ENCODE measurements around the gene BID.

BID gene

DNA sequence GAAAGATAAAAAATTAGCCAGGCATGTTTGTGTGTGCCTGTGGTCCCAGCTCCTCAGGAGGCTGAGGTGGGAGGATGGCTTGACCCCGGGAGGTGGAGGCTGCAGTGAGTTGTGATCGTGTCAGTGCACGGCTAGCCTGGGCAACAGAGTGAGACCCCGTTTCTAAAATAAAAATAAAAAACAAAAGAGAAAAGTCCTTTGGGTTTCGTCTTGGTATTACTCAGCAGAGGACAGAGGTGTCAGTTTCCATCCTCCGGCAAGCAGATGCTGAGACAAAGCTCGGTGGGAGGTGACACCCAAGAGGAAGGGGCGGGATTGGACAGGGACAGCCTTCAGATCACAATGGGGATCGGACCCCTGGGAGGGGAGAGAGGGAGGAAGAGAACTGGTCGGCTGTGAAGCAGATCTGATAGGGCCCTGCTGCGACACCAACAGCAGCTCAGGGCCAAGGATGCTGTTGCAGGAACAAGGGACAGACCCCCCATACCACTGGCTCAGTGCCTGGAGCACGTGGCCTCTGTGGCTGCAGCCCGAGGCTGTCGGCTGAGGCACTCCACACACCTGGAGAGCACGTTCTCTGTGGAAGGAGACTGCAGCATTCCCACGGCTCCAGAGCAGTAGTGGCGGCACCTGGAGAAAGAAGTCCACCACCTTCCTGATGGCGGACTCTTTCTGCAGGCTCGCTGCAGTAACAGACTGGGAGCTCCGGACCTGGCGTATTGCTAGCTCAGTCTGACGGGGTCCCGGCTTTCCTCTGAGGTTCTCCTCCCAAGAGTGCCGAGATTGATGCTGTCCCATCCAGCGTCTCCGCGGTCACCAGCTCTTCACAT lies 5.2 kb upstream of the BID start:
- TF ChIP-seq, protein P1, sequence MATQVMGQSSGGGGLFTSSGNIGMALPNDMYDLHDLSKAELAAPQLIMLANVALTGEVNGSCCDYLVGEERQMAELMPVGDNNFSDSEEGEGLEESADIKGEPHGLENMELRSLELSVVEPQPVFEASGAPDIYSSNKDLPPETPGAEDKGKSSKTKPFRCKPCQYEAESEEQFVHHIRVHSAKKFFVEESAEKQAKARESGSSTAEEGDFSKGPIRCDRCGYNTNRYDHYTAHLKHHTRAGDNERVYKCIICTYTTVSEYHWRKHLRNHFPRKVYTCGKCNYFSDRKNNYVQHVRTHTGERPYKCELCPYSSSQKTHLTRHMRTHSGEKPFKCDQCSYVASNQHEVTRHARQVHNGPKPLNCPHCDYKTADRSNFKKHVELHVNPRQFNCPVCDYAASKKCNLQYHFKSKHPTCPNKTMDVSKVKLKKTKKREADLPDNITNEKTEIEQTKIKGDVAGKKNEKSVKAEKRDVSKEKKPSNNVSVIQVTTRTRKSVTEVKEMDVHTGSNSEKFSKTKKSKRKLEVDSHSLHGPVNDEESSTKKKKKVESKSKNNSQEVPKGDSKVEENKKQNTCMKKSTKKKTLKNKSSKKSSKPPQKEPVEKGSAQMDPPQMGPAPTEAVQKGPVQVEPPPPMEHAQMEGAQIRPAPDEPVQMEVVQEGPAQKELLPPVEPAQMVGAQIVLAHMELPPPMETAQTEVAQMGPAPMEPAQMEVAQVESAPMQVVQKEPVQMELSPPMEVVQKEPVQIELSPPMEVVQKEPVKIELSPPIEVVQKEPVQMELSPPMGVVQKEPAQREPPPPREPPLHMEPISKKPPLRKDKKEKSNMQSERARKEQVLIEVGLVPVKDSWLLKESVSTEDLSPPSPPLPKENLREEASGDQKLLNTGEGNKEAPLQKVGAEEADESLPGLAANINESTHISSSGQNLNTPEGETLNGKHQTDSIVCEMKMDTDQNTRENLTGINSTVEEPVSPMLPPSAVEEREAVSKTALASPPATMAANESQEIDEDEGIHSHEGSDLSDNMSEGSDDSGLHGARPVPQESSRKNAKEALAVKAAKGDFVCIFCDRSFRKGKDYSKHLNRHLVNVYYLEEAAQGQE (IDR thresholded peaks at IDR 0.05; ENCODE audit: insufficient read depth in 1 of 2, low read depth in 2 of 2, low read length in 2 of 2) = no peak
- no peak for TF ChIP-seq TAF1 (IDR thresholded peaks at IDR 0.05; ENCODE audit: borderline replicate concordance, insufficient read depth, low read length)
- no peak for TF ChIP-seq FOXP2 (optimal IDR thresholded peaks at IDR 0.05; ENCODE audit: borderline replicate concordance, extremely low read depth, extremely low read length, insufficient read depth)
- TF ChIP-seq POLR2AphosphoS5 (IDR thresholded peaks at IDR 0.05; ENCODE audit: low read depth, low read length) = no peak
- TF ChIP-seq SIN3A (IDR thresholded peaks at IDR 0.05; ENCODE audit: borderline replicate concordance, insufficient read depth, low read length) = no peak

DNA sequence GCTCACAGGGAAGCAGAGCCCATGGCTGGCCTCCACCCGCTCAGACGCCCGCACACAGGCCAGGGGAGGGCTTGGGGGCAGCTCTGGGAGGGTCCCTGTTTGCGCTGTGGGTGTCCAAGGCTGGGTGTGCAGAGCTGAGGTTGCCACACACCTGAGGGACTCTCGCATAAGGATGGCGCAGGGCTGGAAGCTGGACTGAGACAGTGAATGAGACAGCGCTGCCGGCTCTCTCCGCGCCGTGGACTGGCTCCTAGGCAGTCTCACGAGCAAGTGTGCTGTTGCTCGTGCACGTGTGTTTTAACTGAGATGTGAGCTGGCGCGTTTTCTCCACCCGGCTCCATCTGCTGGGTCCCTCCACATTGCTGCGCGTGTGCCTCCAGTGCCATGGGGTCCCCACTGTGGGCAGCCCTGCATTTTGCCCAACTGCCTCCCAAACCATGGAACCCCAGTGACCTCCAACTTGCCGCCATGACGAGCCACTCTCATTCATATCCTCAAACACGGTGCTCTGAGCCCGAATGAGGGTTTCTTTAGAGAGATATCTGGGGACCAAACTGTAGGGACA lies 4.2 kb upstream of the BID start:
- no peak for TF ChIP-seq TAF1 (IDR thresholded peaks at IDR 0.05; ENCODE audit: borderline replicate concordance, insufficient read depth, low read length)
- TF ChIP-seq, protein P1 (IDR thresholded peaks at IDR 0.05; ENCODE audit: insufficient read depth in 1 of 2, low read depth in 2 of 2, low read length in 2 of 2) = no peak
- TF ChIP-seq POLR2AphosphoS5 (IDR thresholded peaks at IDR 0.05; ENCODE audit: low read depth, low read length) = no peak
- TF ChIP-seq SIN3A (IDR thresholded peaks at IDR 0.05; ENCODE audit: borderline replicate concordance, insufficient read depth, low read length) = no peak
- no peak for TF ChIP-seq FOXP2 (optimal IDR thresholded peaks at IDR 0.05; ENCODE audit: borderline replicate concordance, extremely low read depth, extremely low read length, insufficient read depth)

DNA sequence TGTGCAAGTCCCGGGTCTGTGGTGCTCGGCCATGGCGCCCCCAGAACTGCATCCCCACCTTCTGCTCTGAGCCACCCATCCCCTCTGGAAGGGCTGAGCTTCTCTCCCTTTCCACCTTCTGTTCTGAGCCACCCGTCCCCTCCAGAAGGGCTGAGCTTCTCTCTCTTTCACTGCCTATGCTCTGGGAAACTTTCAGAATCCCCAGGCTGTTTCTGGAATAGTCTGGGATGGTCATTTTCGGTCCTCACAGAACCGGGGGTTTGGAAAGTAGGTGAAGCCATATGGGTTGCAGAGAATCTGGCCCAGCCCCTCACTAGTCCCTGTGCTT lies 3.4 kb upstream of the BID start:
- TF ChIP-seq FOXP2 (optimal IDR thresholded peaks at IDR 0.05; ENCODE audit: borderline replicate concordance, extremely low read depth, extremely low read length, insufficient read depth) = no peak
- TF ChIP-seq POLR2AphosphoS5 (IDR thresholded peaks at IDR 0.05; ENCODE audit: low read depth, low read length) = no peak
- TF ChIP-seq, protein P1 (IDR thresholded peaks at IDR 0.05; ENCODE audit: insufficient read depth in 1 of 2, low read depth in 2 of 2, low read length in 2 of 2) = no peak
- TF ChIP-seq TAF1 (IDR thresholded peaks at IDR 0.05; ENCODE audit: borderline replicate concordance, insufficient read depth, low read length) = no peak
- TF ChIP-seq SIN3A (IDR thresholded peaks at IDR 0.05; ENCODE audit: borderline replicate concordance, insufficient read depth, low read length) = no peak

DNA sequence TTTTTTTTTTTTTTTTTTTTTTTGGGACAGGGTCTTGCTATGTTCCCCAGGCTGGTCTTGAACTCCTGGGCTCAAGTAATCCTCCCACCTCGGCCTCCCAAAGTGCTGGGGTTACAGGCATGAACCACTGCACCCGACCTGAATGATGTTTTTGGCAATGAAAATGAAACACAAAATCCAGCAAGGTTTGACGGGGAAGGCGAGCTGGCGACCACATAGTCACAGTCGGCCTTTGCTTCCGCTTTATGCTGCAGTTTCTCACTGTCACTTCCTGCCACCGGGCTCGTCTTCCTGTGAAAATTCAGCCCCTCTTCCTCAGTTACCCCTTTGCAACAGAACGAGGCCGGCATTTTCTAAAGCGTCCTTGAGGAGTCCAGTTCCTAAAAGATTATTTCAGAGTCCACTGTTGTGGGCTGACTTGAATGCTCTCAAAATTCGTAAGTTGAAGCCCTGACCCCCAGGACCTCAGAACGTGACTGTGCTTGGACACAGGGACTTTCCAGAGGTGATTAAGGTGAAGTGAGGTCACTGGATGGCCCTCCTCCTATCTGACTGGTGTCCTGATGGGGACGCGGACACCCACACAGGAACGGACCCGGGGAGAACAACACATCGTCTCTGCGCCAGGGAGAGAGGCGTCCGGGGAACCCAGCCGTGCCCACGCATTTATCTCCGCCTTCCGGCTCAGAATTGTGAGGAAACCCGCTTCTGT lies 2.9 kb upstream of the BID start:
- no peak for TF ChIP-seq SIN3A (IDR thresholded peaks at IDR 0.05; ENCODE audit: borderline replicate concordance, insufficient read depth, low read length)
- TF ChIP-seq POLR2AphosphoS5 (IDR thresholded peaks at IDR 0.05; ENCODE audit: low read depth, low read length) = no peak
- TF ChIP-seq FOXP2 (optimal IDR thresholded peaks at IDR 0.05; ENCODE audit: borderline replicate concordance, extremely low read depth, extremely low read length, insufficient read depth) = no peak
- no peak for TF ChIP-seq TAF1 (IDR thresholded peaks at IDR 0.05; ENCODE audit: borderline replicate concordance, insufficient read depth, low read length)
- TF ChIP-seq, protein P1 (IDR thresholded peaks at IDR 0.05; ENCODE audit: insufficient read depth in 1 of 2, low read depth in 2 of 2, low read length in 2 of 2) = no peak
